ENCODE measurements around the gene FRMD6.

Gene FRMD6

GRCh38 chr14:51609251-51609954 lies 42.3 kb upstream of the FRMD6 start:
- H4K20me1 ChIP-seq (ENCODE audit: insufficient read depth, low read length, poor library complexity, severe bottlenecking) = no peaks in the 10 kb centered on the region
- peaks cover 3% of the 10 kb centered on the region for H3K4me1 ChIP-seq (ENCODE audit: insufficient read depth, low read length, poor library complexity, severe bottlenecking)
- H3K4me2 ChIP-seq (ENCODE audit: low read depth, low read length, poor library complexity, severe bottlenecking) = no peak overlapping the region
- no peak for TF ChIP-seq EZH2phosphoT487 (IDR thresholded peaks at IDR 0.05; ENCODE audit: borderline replicate concordance)
- no peak for TF ChIP-seq CTCF (conservative IDR thresholded peaks at IDR 0.05; ENCODE audit: low read length)
- no peak overlapping the region for H2AFZ ChIP-seq (ENCODE audit: low read length)
- H3K9ac ChIP-seq (ENCODE audit: low read depth, low read length, poor library complexity, severe bottlenecking) = no peak overlapping the region
- no peak overlapping the region for H3K4me3 ChIP-seq (ENCODE audit: low read length, poor library complexity, severe bottlenecking)
- no peaks in the 10 kb centered on the region for H3F3A ChIP-seq (ENCODE audit: low read depth)
- H3K9me2 ChIP-seq (replicated peaks; ENCODE audit: low read depth, low read length) = no peaks in the 10 kb centered on the region
- no peaks in the 10 kb centered on the region for H3K9me3 ChIP-seq (ENCODE audit: insufficient read depth, low read depth, low read length)
- H3K36me3 ChIP-seq (ENCODE audit: insufficient read depth, low read length) = no peaks in the 10 kb centered on the region
- no peaks in the 10 kb centered on the region for H3K79me2 ChIP-seq (ENCODE audit: insufficient read depth, low read length)
- no peaks in the 10 kb centered on the region for H3K27me3 ChIP-seq (ENCODE audit: insufficient read depth, low read length, poor library complexity, severe bottlenecking)

DNA sequence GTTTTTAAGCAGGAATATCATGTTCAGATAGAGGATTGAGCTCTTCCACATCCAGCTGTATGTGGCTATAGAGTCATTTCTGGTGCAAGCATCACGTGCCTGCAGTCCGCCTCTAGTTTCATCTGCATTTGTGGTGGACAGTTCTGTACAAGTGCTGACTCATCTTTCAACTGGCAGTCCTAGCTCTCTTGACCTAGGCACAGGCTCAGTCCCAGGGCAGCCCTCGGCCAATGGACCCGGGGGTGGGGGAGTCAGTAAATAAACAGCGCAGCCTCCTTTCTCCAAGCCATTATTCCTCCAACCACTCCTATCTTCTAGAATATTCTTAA lies 41.8 kb upstream of the FRMD6 start:
- no peaks in the 10 kb centered on the region for H3K9me3 ChIP-seq (ENCODE audit: insufficient read depth, low read depth, low read length)
- peaks cover 3% of the 10 kb centered on the region for H3K4me1 ChIP-seq (ENCODE audit: insufficient read depth, low read length, poor library complexity, severe bottlenecking)
- no peak overlapping the region for H3K9ac ChIP-seq (ENCODE audit: low read depth, low read length, poor library complexity, severe bottlenecking)
- no peaks in the 10 kb centered on the region for H4K20me1 ChIP-seq (ENCODE audit: insufficient read depth, low read length, poor library complexity, severe bottlenecking)
- no peaks in the 10 kb centered on the region for H3F3A ChIP-seq (ENCODE audit: low read depth)
- no peaks in the 10 kb centered on the region for H3K27me3 ChIP-seq (ENCODE audit: insufficient read depth, low read length, poor library complexity, severe bottlenecking)
- H2AFZ ChIP-seq (ENCODE audit: low read length) = no peak overlapping the region
- H3K4me2 ChIP-seq (ENCODE audit: low read depth, low read length, poor library complexity, severe bottlenecking) = no peak overlapping the region
- no peaks in the 10 kb centered on the region for H3K79me2 ChIP-seq (ENCODE audit: insufficient read depth, low read length)
- no peaks in the 10 kb centered on the region for H3K36me3 ChIP-seq (ENCODE audit: insufficient read depth, low read length)
- no peak for TF ChIP-seq CTCF (conservative IDR thresholded peaks at IDR 0.05; ENCODE audit: low read length)
- TF ChIP-seq EZH2phosphoT487 (IDR thresholded peaks at IDR 0.05; ENCODE audit: borderline replicate concordance) = no peak
- no peaks in the 10 kb centered on the region for H3K9me2 ChIP-seq (replicated peaks; ENCODE audit: low read depth, low read length)
- H3K4me3 ChIP-seq (ENCODE audit: low read length, poor library complexity, severe bottlenecking) = no peak overlapping the region

DNA sequence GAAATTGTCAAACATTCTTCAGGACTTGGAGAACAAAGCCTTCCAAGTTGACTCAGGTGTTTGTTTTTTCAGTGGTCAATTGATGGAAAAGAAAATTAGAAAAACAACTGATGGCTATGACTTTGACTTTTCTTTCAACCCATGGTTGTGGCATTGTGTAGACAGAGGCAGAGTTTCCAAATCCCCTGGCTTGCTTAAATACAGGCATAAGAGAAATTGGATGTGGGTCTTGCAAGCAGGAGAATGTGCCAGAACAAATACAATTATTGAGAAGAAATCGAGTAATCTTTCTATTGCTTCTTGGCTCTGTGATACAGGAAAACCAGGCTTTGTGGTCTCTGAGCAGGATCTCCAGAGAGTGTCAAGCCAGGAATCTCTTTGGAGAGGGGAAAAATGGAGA lies 40.9 kb upstream of the FRMD6 start:
- H3K9me2 ChIP-seq (replicated peaks; ENCODE audit: low read depth, low read length) = no peaks in the 10 kb centered on the region
- no peaks in the 10 kb centered on the region for H3K79me2 ChIP-seq (ENCODE audit: insufficient read depth, low read length)
- TF ChIP-seq CTCF (conservative IDR thresholded peaks at IDR 0.05; ENCODE audit: low read length) = no peak
- TF ChIP-seq EZH2phosphoT487 (IDR thresholded peaks at IDR 0.05; ENCODE audit: borderline replicate concordance) = no peak
- H3K4me3 ChIP-seq (ENCODE audit: low read length, poor library complexity, severe bottlenecking) = no peak overlapping the region
- H3K9ac ChIP-seq (ENCODE audit: low read depth, low read length, poor library complexity, severe bottlenecking) = no peak overlapping the region
- H3F3A ChIP-seq (ENCODE audit: low read depth) = no peaks in the 10 kb centered on the region
- no peak overlapping the region for H2AFZ ChIP-seq (ENCODE audit: low read length)
- no peaks in the 10 kb centered on the region for H3K27me3 ChIP-seq (ENCODE audit: insufficient read depth, low read length, poor library complexity, severe bottlenecking)
- no peaks in the 10 kb centered on the region for H3K36me3 ChIP-seq (ENCODE audit: insufficient read depth, low read length)
- H3K9me3 ChIP-seq (ENCODE audit: insufficient read depth, low read depth, low read length) = no peaks in the 10 kb centered on the region
- no peak overlapping the region for H3K4me2 ChIP-seq (ENCODE audit: low read depth, low read length, poor library complexity, severe bottlenecking)
- no peaks in the 10 kb centered on the region for H4K20me1 ChIP-seq (ENCODE audit: insufficient read depth, low read length, poor library complexity, severe bottlenecking)
- peaks cover 1% of the 10 kb centered on the region for H3K4me1 ChIP-seq (ENCODE audit: insufficient read depth, low read length, poor library complexity, severe bottlenecking)

Measured in Loucy (cell line).